ENCODE measurements around the gene R3HDM4. TPM values are rescaled to one million over a fixed set of nuclear protein-coding genes. Genes with fewer than 3 reads are reported as not detected.
"Not testable (repeated sequence)": the region's sequence is repeated elsewhere in the genome, so short reads cannot be mapped to it uniquely, and the experiment has no call there.

Gene R3HDM4
- total RNA-seq, 1 donor from 2014 or later, result 35.8 TPM

- H3K27me3 ChIP-seq (ENCODE audit: control insufficient read depth, insufficient read depth, low read length), result no peaks in the 10 kb centered on the region
- FAIRE-seq (no peak), DNase-seq (ENCODE audit: low read depth) (no peak)
- H3K36me3 ChIP-seq (ENCODE audit: control insufficient read depth, insufficient read depth, low read length), result no peaks in the 10 kb centered on the region
- TF ChIP-seq CTCF (IDR thresholded peaks at IDR 0.05; ENCODE audit: insufficient read depth, low read length, severe bottlenecking), result no peak
- no peak overlapping the region for H3K4me3 ChIP-seq (ENCODE audit: low read depth, low read length)
These were observed 57.4 kb downstream of the R3HDM4 start for GRCh38 chr19:855566-856120.

GRCh38 chr19:855142-855541, 57.9 kb downstream of the R3HDM4 start:
- Histone ChIP-seq H3K4me3 (ENCODE audit: low read depth, low read length) (no peak overlapping the region), H3K36me3 (ENCODE audit: control insufficient read depth, insufficient read depth, low read length) (no peaks in the 10 kb centered on the region), H3K27me3 (ENCODE audit: control insufficient read depth, insufficient read depth, low read length) (no peaks in the 10 kb centered on the region)
- DNase-seq (ENCODE audit: low read depth) (no peak), FAIRE-seq (no peak)
- TF ChIP-seq CTCF (IDR thresholded peaks at IDR 0.05; ENCODE audit: insufficient read depth, low read length, severe bottlenecking), result no peak

GRCh38 chr19:854549-854948, 58.5 kb downstream of the R3HDM4 start:
- FAIRE-seq, result no peak
- no peaks in the 10 kb centered on the region for H3K27me3 ChIP-seq (ENCODE audit: control insufficient read depth, insufficient read depth, low read length)

DNA sequence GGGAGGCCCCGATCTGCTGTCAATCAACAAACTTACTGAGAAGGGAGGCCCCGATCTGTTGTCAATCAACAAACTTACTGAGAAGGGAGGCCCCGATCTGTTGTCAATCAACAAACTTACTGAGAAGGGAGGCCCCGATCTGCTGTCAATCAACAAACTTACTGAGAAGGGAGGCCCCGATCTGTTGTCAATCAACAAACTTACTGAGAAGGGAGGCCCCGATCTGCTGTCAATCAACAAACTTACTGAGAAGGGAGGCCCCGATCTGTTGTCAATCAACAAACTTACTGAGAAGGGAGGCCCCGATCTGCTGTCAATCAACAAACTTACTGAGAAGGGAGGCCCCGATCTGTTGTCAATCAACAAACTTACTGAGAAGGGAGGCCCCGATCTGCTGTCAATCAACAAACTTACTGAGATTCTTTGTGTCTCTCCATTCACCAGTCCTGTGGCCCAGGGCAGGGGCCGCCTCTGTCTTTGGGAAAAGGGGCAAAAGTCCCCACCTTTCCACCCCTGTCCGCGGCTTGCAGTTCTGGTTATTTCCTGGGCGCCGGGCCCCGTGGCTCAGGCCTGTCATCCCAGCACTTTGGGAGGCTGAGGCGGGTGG, 59.3 kb downstream of the R3HDM4 start:
- not testable (repeated sequence) for H3K4me3 ChIP-seq (ENCODE audit: low read depth, low read length); FAIRE-seq; DNase-seq (ENCODE audit: low read depth); H3K36me3 ChIP-seq (ENCODE audit: control insufficient read depth, insufficient read depth, low read length); H3K27me3 ChIP-seq (ENCODE audit: control insufficient read depth, insufficient read depth, low read length)

More at GRCh38 chr19:854549-854948, 58.5 kb downstream of the R3HDM4 start:
- Histone ChIP-seq H3K36me3 (ENCODE audit: control insufficient read depth, insufficient read depth, low read length) (no peaks in the 10 kb centered on the region), H3K4me3 (ENCODE audit: low read depth, low read length) (no peak overlapping the region)
- TF ChIP-seq CTCF (IDR thresholded peaks at IDR 0.05; ENCODE audit: insufficient read depth, low read length, severe bottlenecking), result no peak
- DNase-seq (ENCODE audit: low read depth), result no peak

DNA sequence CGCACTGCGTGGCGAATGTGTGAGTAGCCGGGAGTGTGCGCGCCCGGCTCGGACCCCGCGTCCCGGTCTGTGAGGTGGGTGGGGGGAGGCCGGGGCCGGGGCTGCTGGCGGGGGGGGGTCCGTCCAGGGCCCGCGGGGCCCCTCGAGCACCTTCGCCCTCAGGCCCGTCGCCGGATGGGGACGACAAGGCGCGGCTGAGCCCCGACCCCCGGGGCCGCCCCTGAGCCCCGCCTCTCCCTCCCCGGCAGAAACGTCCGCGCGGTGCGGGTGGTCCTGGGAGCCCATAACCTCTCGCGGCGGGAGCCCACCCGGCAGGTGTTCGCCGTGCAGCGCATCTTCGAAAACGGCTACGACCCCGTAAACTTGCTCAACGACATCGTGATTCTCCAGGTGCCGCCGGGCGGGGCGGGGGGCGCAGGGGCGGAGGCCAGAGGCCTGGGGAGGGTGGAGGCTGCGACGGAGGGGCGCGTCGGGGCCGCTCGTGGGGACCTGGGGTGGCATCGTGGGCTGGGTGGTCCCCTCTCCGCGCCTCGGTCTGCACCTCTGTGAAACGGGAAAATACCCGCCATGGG, 59.9 kb downstream of the R3HDM4 start:
- Histone ChIP-seq H3K27me3 (ENCODE audit: control insufficient read depth, insufficient read depth, low read length) (no peaks in the 10 kb centered on the region), H3K4me3 (ENCODE audit: low read depth, low read length) (no peak overlapping the region), H3K36me3 (ENCODE audit: control insufficient read depth, insufficient read depth, low read length) (no peaks in the 10 kb centered on the region)
- no peak for TF ChIP-seq CTCF (IDR thresholded peaks at IDR 0.05; ENCODE audit: insufficient read depth, low read length, severe bottlenecking)
- FAIRE-seq (no peak), DNase-seq (ENCODE audit: low read depth) (no peak)

- H3K4me3 ChIP-seq (ENCODE audit: low read depth, low read length), result no peak within 1 kb of the TSS
- no peak for TF ChIP-seq CTCF (IDR thresholded peaks at IDR 0.05; ENCODE audit: insufficient read depth, low read length, severe bottlenecking)
- H3K27me3 ChIP-seq (ENCODE audit: control insufficient read depth, insufficient read depth, low read length), result no peaks in the 10 kb centered on the region
- FAIRE-seq (no peak), DNase-seq (ENCODE audit: low read depth) (no peak)
- H3K36me3 ChIP-seq (ENCODE audit: control insufficient read depth, insufficient read depth, low read length), result no peaks in the 10 kb centered on the region
These were observed 60.6 kb downstream of the R3HDM4 start, which contains the start of gene ELANE for GRCh38 chr19:852136-853013. TSS of gene ELANE (plus strand) at chr19:852303. CDS start at chr19:852329, 26 bp downstream.
